ENCODE results near the gene GNS.

GRCh38 chr12:64685605-64686004 is 73.6 kb downstream of the GNS start:
- TF ChIP-seq CTCF (conservative IDR thresholded peaks at IDR 0.05; ENCODE audit: low read depth, low read length): no peak
- TF ChIP-seq EZH2 (IDR thresholded peaks at IDR 0.05; ENCODE audit: borderline replicate concordance, low read depth, low read length, poor library complexity, severe bottlenecking): no peak

All from A673 (cell line).